Vagina (tissue), 2 donors: ENCODE results near the gene CD34. TPM values are rescaled to one million over a fixed set of nuclear protein-coding genes. Genes with fewer than 3 reads are reported as not detected.

ENCODE experiments used
- DNase-seq, 2 donors: peaks; one replicate each; pipeline ENCODE4 v3.0.0-alpha.2; 2017; ENCODE audit errors: extremely low spot score in 2 of 2
- H3K27ac ChIP-seq: fragments of 200-600 bp; sonication (generic); one replicate; pipeline ENCODE4 v1.5.1; 2019
- H3K27me3 ChIP-seq: fragments of 200-600 bp; sonication (generic); one replicate; pipeline ENCODE4 v1.5.1; 2019
- H3K36me3 ChIP-seq, 2 donors: fragments of 200-600 bp; sonication (generic); one replicate each; pipeline ENCODE4 v1.5.1; 2017 to 2019
- H3K4me1 ChIP-seq: fragments of 200-600 bp; sonication (generic); one replicate; pipeline ENCODE4 v1.5.1; 2019
- H3K4me3 ChIP-seq, 2 donors: fragments of 200-600 bp; sonication (generic); 1 replicate in 1 of 2; 2 replicates in 1 of 2; pipeline ENCODE4 v1.5.1; 2016 to 2019
- H3K9me3 ChIP-seq: fragments of 200-600 bp; sonication (generic); one replicate; pipeline ENCODE4 v1.5.1; 2019
- POLR2A ChIP-seq, 2 donors: fragments of 450-650 bp; IDR thresholded peaks; one replicate each; pipeline ENCODE4 v1.6.1; 2017; ENCODE audit warnings: antibody characterized with exemption in 2 of 2, mild to moderate bottlenecking in 2 of 2, moderate library complexity in 2 of 2
- POLR2AphosphoS5 ChIP-seq, 2 donors: sonication (generic); formaldehyde crosslinking; IDR thresholded peaks; one replicate each; pipeline ENCODE4 v1.9.0; 2017; ENCODE audit warnings: antibody characterized with exemption in 2 of 2, mild to moderate bottlenecking in 2 of 2, low read depth in 1 of 2; ENCODE audit not compliant: insufficient read depth in 1 of 2
- intact Hi-C: fragments of 100-400 bp; cut with DNase I; formaldehyde crosslinking; loops from one replicate; pipeline ENCODE4 v1.15.1; 2023
- total RNA-seq: library from RNA; depleted of rRNA; stranded (reverse); fragments of >200 nt; gene quantifications from one replicate; pipeline ENCODE4 v1.2.3, GENCODE V29; 2016
- TF ChIP-seq, protein P1 (sequence below), 3 experiments: fragments of 450-650 bp in 2 of 3; fragments of 200-600 bp in 1 of 3; sonication (generic) in 1 of 3; IDR thresholded peaks; one replicate each; pipeline ENCODE4 v1.5.1; 2017 to 2019; ENCODE audit warnings: antibody characterized with exemption in 3 of 3, mild to moderate bottlenecking in 2 of 3, moderate library complexity in 2 of 3

CD34 gene
- total RNA-seq, 1 donor from 2014 or later, result 57.5 TPM

DNA sequence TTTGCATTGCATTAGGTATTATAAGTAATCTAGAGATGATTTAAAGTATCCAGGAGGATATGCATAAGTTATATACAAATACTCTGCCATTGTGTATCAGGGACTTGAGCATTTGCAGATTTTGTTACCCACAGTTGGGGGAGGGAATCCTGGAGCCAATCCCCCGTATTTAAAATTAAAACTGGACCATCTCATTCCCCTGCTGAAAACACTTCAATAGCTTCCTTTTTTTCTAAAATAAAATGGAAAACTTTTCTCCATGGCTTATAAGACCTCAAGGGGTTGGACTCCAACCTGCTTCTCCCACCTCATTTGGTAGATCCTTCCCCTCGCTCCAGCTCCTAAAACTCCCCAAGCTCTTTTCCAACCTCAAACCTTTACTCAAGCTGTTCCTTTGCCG, 10.4 kb upstream of the CD34 start:
- Histone ChIP-seq H3K4me3 (no peak overlapping the region), H3K4me1 (peaks cover 48% of the 10 kb centered on the region), H3K9me3 (no peaks in the 10 kb centered on the region), H3K36me3 (no peaks in the 10 kb centered on the region), H3K27me3 (no peaks in the 10 kb centered on the region), H3K27ac (peak overlapping the region; percentile 5)
- TF ChIP-seq, protein P1, sequence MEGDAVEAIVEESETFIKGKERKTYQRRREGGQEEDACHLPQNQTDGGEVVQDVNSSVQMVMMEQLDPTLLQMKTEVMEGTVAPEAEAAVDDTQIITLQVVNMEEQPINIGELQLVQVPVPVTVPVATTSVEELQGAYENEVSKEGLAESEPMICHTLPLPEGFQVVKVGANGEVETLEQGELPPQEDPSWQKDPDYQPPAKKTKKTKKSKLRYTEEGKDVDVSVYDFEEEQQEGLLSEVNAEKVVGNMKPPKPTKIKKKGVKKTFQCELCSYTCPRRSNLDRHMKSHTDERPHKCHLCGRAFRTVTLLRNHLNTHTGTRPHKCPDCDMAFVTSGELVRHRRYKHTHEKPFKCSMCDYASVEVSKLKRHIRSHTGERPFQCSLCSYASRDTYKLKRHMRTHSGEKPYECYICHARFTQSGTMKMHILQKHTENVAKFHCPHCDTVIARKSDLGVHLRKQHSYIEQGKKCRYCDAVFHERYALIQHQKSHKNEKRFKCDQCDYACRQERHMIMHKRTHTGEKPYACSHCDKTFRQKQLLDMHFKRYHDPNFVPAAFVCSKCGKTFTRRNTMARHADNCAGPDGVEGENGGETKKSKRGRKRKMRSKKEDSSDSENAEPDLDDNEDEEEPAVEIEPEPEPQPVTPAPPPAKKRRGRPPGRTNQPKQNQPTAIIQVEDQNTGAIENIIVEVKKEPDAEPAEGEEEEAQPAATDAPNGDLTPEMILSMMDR (IDR thresholded peaks at IDR 0.05), result no peak
- TF ChIP-seq POLR2AphosphoS5 (IDR thresholded peaks at IDR 0.05; ENCODE audit: insufficient read depth in 1 of 2, low read depth in 1 of 2) (no peak), POLR2A (IDR thresholded peaks at IDR 0.05) (no peak)
- intact Hi-C loops, result no loop called here
- DNase-seq, result no peak

DNA sequence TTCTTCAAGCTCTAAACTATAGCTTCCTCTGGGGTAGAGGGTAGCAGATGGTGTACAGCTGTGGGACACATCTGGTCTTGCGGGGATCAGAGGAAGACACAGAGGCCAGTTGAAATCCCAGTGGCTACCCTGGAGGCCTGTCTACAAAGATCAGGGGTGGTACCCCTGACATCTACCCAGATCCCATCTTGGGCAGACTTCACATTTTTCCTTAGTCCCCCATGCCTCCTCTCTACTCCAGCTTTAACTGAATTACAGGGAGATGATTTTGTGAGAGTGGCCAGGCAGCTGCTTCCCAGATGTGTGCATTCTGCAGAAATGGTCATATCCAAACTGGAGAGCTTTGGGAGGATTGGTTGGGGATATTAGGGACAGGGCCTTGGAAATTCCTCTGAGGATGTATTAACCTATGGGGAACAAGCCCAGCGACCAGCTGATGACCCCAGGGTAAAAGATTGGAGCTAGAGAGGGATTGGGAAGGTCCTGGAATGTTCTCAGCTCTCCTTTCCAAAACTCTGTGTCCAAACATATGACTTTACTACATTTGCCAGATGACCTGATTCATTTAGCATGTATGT, 9.6 kb upstream of the CD34 start:
- TF ChIP-seq POLR2A (IDR thresholded peaks at IDR 0.05), result no peak
- TF ChIP-seq, protein P1 (IDR thresholded peaks at IDR 0.05), result no peak
- no peaks in the 10 kb centered on the region for H3K9me3 ChIP-seq
- H3K4me1 ChIP-seq, result peaks cover 48% of the 10 kb centered on the region
- H3K27me3 ChIP-seq, result no peaks in the 10 kb centered on the region
- H3K27ac ChIP-seq, result peak overlapping the region; percentile 58
- H3K4me3 ChIP-seq, result no peak overlapping the region
- DNase-seq, result no peak
- no peaks in the 10 kb centered on the region for H3K36me3 ChIP-seq
- intact Hi-C loops, result no loop called here

DNA sequence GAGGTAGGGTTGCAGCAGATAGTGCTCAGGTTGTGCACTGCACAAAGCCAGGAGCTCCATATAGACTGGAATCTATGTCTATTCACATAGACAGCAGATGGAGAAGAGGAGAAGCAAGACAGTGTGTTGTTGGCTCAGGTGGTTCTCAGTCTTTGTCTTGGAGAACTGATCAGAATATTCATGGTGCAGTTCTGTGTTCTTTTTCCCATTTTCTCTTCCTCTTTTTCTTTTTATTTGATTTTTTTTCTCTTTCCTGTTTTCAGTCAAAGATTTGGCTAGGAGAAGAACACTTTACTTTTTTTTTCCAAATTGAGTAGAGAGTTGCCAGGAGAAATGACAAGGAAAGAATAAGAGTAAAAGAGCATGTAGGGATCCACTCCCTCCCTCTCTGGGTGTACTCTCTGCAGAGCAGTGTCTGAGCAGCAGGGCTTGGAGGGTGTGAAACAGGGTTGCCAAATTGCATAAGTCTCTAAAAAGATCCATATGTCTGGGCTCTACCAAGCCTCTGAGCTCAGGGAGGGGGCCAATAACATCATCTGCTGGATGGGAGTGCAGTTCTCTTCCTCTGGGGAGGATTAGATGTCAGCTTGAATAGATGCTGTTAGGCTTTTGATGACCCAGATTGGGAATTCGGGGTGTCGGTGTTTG, 8.7 kb upstream of the CD34 start:
- Histone ChIP-seq H3K36me3 (no peaks in the 10 kb centered on the region), H3K27ac (peak overlapping the region; percentile 60), H3K4me3 (no peak overlapping the region), H3K9me3 (no peaks in the 10 kb centered on the region), H3K27me3 (no peaks in the 10 kb centered on the region), H3K4me1 (peaks cover 39% of the 10 kb centered on the region)
- no peak for DNase-seq
- intact Hi-C loops, result no loop called here
- no peak for TF ChIP-seq POLR2A (IDR thresholded peaks at IDR 0.05)
- TF ChIP-seq POLR2AphosphoS5 (IDR thresholded peaks at IDR 0.05; ENCODE audit: insufficient read depth in 1 of 2, low read depth in 1 of 2), result no peak
- TF ChIP-seq, protein P1 (IDR thresholded peaks at IDR 0.05), result no peak

DNA sequence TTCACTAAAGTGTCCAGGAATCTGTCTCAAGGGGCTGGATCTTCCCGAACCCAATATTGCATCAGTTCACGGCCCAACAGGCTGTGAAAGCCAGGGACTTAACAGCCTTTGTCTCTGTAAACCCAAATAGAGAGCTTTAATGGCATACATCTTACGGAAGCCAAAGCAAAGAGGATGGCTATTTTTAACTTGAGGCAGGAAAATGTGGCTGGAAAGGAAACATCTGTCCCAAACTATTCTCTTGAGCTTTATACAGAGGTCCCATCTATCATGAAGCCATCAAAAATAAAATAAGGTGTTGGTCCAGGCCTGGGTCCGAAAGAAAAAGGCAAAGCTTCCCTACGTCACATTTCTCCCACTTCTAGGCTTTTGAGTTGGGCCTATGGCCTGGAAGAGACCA, 7.7 kb upstream of the CD34 start:
- Histone ChIP-seq H3K27me3 (no peaks in the 10 kb centered on the region), H3K9me3 (no peaks in the 10 kb centered on the region), H3K4me1 (peaks cover 35% of the 10 kb centered on the region), H3K27ac (peak overlapping the region; percentile 60), H3K36me3 (no peaks in the 10 kb centered on the region), H3K4me3 (no peak overlapping the region)
- no peak for DNase-seq
- intact Hi-C loops, result no loop called here
- TF ChIP-seq, protein P1 (IDR thresholded peaks at IDR 0.05), result no peak
- no peak for TF ChIP-seq POLR2AphosphoS5 (IDR thresholded peaks at IDR 0.05; ENCODE audit: insufficient read depth in 1 of 2, low read depth in 1 of 2)
- no peak for TF ChIP-seq POLR2A (IDR thresholded peaks at IDR 0.05)

DNA sequence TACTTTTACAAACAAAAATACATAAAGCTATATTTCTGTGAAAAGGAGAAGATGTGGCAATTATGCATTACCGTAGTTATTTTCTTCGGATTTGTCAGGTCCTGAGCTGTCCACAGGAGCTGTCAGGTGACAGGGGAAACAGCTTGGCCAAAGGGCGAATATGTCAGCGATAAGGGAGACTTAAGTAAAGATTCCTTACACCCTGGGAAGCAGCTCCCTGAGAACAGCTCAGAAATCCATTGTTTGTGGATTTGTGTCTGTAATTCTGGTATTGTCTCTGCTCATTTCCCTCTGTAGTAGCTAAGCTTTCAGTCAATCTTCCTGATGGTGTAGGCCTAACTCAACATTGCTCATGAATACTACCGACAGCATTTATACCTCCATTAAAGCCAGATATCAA, 7.1 kb upstream of the CD34 start:
- intact Hi-C loops, result no loop called here
- peak overlapping the region; percentile 60 for H3K27ac ChIP-seq
- no peak for TF ChIP-seq POLR2A (IDR thresholded peaks at IDR 0.05)
- no peaks in the 10 kb centered on the region for H3K9me3 ChIP-seq
- no peak for DNase-seq
- no peaks in the 10 kb centered on the region for H3K36me3 ChIP-seq
- peaks cover 30% of the 10 kb centered on the region for H3K4me1 ChIP-seq
- no peak overlapping the region for H3K4me3 ChIP-seq
- H3K27me3 ChIP-seq, result no peaks in the 10 kb centered on the region
